K562 (cell line): ENCODE results near the gene RCC1. TPM values are rescaled to one million over a fixed set of nuclear protein-coding genes. Genes with fewer than 3 reads are reported as not detected.
A peak's percentile ranks its signal among the peaks of the same experiment; 100 is the strongest.

Experiments used
- C11orf30 ChIP-seq: fragments of 450-650 bp; IDR thresholded peaks from 2 replicates; pipeline ENCODE4 v1.6.1; 2016; ENCODE audit warnings: low read depth, mild to moderate bottlenecking
- CHD1 ChIP-seq: fragments of 200-600 bp; sonication (generic); IDR thresholded peaks from one replicate; pipeline ENCODE4 v1.6.1; 2012; ENCODE audit warnings: mild to moderate bottlenecking, moderate library complexity, low read length, inconsistent platforms
- FOXK2 ChIP-seq, 2 experiments: fragments of 450-650 bp; IDR thresholded peaks in 1 of 2; conservative IDR thresholded peaks in 1 of 2; 2 replicates each; pipeline ENCODE4 v1.6.1; 2016; ENCODE audit warnings: low read depth in 2 of 2, mild to moderate bottlenecking in 1 of 2
- HNRNPH1 ChIP-seq: fragments of 200-400 bp; formaldehyde crosslinking; optimal IDR thresholded peaks from 2 replicates; pipeline ENCODE3; 2017; ENCODE audit warnings: low read depth, mild to moderate bottlenecking, low read length, moderate library complexity
- HNRNPL ChIP-seq: fragments of 200-400 bp; formaldehyde crosslinking; IDR thresholded peaks from 2 replicates; pipeline ENCODE4 v1.6.1; 2017; ENCODE audit warnings: low read depth, mild to moderate bottlenecking, low read length
- HSF4 ChIP-seq: fragments of 250-450 bp; sonication (Bioruptor Pico); IDR thresholded peaks from 2 replicates; pipeline ENCODE4 v2.1.2; 2022; ENCODE audit warnings: mild to moderate bottlenecking, moderate library complexity, borderline replicate concordance
- KLF16 ChIP-seq: IDR thresholded peaks from 2 replicates; pipeline ENCODE4 v1.6.1; 2016; ENCODE audit warnings: antibody characterized with exemption
- LEF1 ChIP-seq: fragments of 450-650 bp; IDR thresholded peaks from 2 replicates; pipeline ENCODE4 v1.6.1; 2016; ENCODE audit warnings: mild to moderate bottlenecking
- MLLT1 ChIP-seq, 2 experiments: fragments of 450-650 bp; IDR thresholded peaks; 2 replicates each; pipeline ENCODE4 v1.6.1; 2016
- MYC ChIP-seq, 2 experiments: fragments of 250-450 bp in 1 of 2; sonication (Bioruptor Pico) in 1 of 2; IDR thresholded peaks; 2 replicates each; pipeline versions ENCODE4 v1.5.1 to v1.6.1; 2012 to 2021; ENCODE audit warnings: low read depth in 2 of 2, borderline replicate concordance in 1 of 2, improper control_type of control experiment in 1 of 2, low read length in 1 of 2, mild to moderate bottlenecking in 1 of 2, moderate library complexity in 1 of 2
- MYNN ChIP-seq, 2 experiments: sonication (generic); formaldehyde crosslinking in 1 of 2; IDR thresholded peaks; 2 replicates each; pipeline versions ENCODE4 v1.5.0 to v1.6.1; 2016 to 2020; ENCODE audit warnings: antibody characterized with exemption in 1 of 2, missing genetic modification reagents in 1 of 2
- PHB2 ChIP-seq: fragments of 450-650 bp; IDR thresholded peaks from 2 replicates; pipeline ENCODE4 v1.6.1; 2017; ENCODE audit warnings: low read depth
- POLR2AphosphoS2 ChIP-seq: IDR thresholded peaks from 2 replicates; pipeline ENCODE4 v1.6.1; 2012; ENCODE audit warnings: low read length, improper control_type of control experiment
- POLR2B ChIP-seq: fragments of 450-650 bp; IDR thresholded peaks from 2 replicates; pipeline ENCODE4 v1.6.1; 2018; ENCODE audit warnings: low read depth; ENCODE audit not compliant: partially characterized antibody
- RHOXF2B ChIP-seq: fragments of 250-450 bp; sonication (Bioruptor Pico); conservative IDR thresholded peaks from 2 replicates; pipeline ENCODE4 v1.5.1; 2021
- SIN3A ChIP-seq, 2 experiments: fragments of 150-350 bp in 1 of 2; IDR thresholded peaks; 2 replicates each; pipeline ENCODE4 v1.6.1; 2011 to 2016; ENCODE audit warnings: borderline replicate concordance in 2 of 2, low read depth in 2 of 2, low read length in 2 of 2, mild to moderate bottlenecking in 2 of 2, moderate library complexity in 2 of 2; ENCODE audit not compliant: control insufficient read depth in 1 of 2
- SMAD4 ChIP-seq: fragments of 250-450 bp; sonication (Bioruptor Pico); conservative IDR thresholded peaks from 2 replicates; pipeline ENCODE4 v1.8.0; 2021; ENCODE audit warnings: inconsistent platforms, mild to moderate bottlenecking, moderate library complexity
- TEAD4 ChIP-seq, 2 experiments: sonication (generic) in 1 of 2; formaldehyde crosslinking in 1 of 2; IDR thresholded peaks; 2 replicates each; pipeline versions ENCODE4 v1.6.1 to v1.8.0; 2012 to 2022; ENCODE audit warnings: borderline replicate concordance in 1 of 2, inconsistent platforms in 1 of 2, low read length in 1 of 2, mild to moderate bottlenecking in 1 of 2, missing genetic modification reagents in 1 of 2
- XRCC5 ChIP-seq: fragments of 200-400 bp; formaldehyde crosslinking; IDR thresholded peaks from 2 replicates; pipeline ENCODE4 v1.6.1; 2017; ENCODE audit warnings: low read depth, mild to moderate bottlenecking, low read length
- ZC3H4 ChIP-seq: sonication (generic); formaldehyde crosslinking; IDR thresholded peaks from 2 replicates; pipeline ENCODE4 v1.9.0; 2021; ENCODE audit warnings: missing genetic modification reagents, borderline replicate concordance
- ZNF41 ChIP-seq: fragments of 250-450 bp; sonication (Bioruptor Pico); conservative IDR thresholded peaks from 2 replicates; pipeline ENCODE4 v1.4.0; 2020; ENCODE audit warnings: mild to moderate bottlenecking
- ZNF830 ChIP-seq: fragments of 250-450 bp; sonication (Bioruptor Pico); IDR thresholded peaks from 2 replicates; pipeline ENCODE4 v1.5.0; 2021; ENCODE audit warnings: mild to moderate bottlenecking
- polyA plus RNA-seq, 8 experiments: library from polyadenylated mRNA; depleted of rRNA in 4 of 8; stranded (reverse) in 5 of 8; unstranded in 3 of 8; fragments of >200 nt; fragmentation: Nextera tagmentation in 2 of 8; fragmentation: Illumina TruSeq in 1 of 8; extraction: Ambion mirVana in 2 of 8; extraction: Trizol in 1 of 8; gene quantifications; 2 replicates each; pipeline versions ENCODE4 v1.2.1 to v1.2.3, GENCODE V29; 2011 to 2014; ENCODE audit warnings: inconsistent platforms in 1 of 8, missing spikeins in 1 of 8
- total RNA-seq, 7 experiments: library from RNA; depleted of rRNA in 6 of 7; stranded (reverse); fragments of >200 nt in 6 of 7; fragmentation: Illumina TruSeq in 2 of 7; extraction: Trizol in 2 of 7; gene quantifications; 2 replicates each; pipeline versions ENCODE4 v1.2.1 to v1.2.3, GENCODE V29; 2011 to 2021; ENCODE audit warnings: low replicate concordance in 1 of 7
- TF ChIP-seq, protein P1 (sequence below): fragments of 450-650 bp; formaldehyde crosslinking; IDR thresholded peaks from 2 replicates; pipeline ENCODE4 v1.4.0; 2020; ENCODE audit warnings: mild to moderate bottlenecking, moderate library complexity
- TF ChIP-seq, protein P2 (sequence below): sonication (generic); IDR thresholded peaks from 2 replicates; pipeline ENCODE4 v1.6.1; 2016

The RCC1 gene
- total and polyA plus RNA-seq, 9 of the 15 experiments (the other 6 are each of a cell fraction or from before 2014, with no cell fraction given) = 16.4 to 202 (median 107) TPM

GRCh38 chr1:28507646-28508434, 2.0 kb downstream of the RCC1 start (continued):
- peak; percentile 29; the same call in 1 of the 2 replicates for TF ChIP-seq XRCC5
- 0 out of 2 replicates have a peak, but pooled peaks have one; percentile 9 for TF ChIP-seq TEAD4 (IDR thresholded peaks at IDR 0.05; ENCODE audit: low read length)
- no peak for TF ChIP-seq TEAD4 (CRISPR knock-in tag; IDR thresholded peaks at IDR 0.05; ENCODE audit: borderline replicate concordance)
- peak; percentile 34 to 84 for TF ChIP-seq MLLT1 (IDR thresholded peaks at IDR 0.05)
- TF ChIP-seq ZC3H4 (CRISPR knock-in tag) = no peak
- peak; percentile 69 for TF ChIP-seq CHD1
- no peak for TF ChIP-seq HSF4 (CRISPR knock-in tag)
- TF ChIP-seq HNRNPL = 0 out of 2 replicates have a peak, but pooled peaks have one; percentile 5
- TF ChIP-seq RHOXF2B = no peak
- TF ChIP-seq LEF1 = no peak
- TF ChIP-seq MYNN (IDR thresholded peaks at IDR 0.05) = no peak
- TF ChIP-seq MYNN (CRISPR knock-in tag; IDR thresholded peaks at IDR 0.05) = no peak
- TF ChIP-seq, protein P1, sequence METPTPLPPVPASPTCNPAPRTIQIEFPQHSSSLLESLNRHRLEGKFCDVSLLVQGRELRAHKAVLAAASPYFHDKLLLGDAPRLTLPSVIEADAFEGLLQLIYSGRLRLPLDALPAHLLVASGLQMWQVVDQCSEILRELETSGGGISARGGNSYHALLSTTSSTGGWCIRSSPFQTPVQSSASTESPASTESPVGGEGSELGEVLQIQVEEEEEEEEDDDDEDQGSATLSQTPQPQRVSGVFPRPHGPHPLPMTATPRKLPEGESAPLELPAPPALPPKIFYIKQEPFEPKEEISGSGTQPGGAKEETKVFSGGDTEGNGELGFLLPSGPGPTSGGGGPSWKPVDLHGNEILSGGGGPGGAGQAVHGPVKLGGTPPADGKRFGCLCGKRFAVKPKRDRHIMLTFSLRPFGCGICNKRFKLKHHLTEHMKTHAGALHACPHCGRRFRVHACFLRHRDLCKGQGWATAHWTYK (CRISPR knock-in tag) = no peak
- TF ChIP-seq ZNF41 (CRISPR knock-in tag) = 0 out of 2 replicates have a peak, but pooled peaks have one; percentile 27
- TF ChIP-seq C11orf30 = peak; percentile 47; the same call in 1 of the 2 replicates
- TF ChIP-seq, protein P2, sequence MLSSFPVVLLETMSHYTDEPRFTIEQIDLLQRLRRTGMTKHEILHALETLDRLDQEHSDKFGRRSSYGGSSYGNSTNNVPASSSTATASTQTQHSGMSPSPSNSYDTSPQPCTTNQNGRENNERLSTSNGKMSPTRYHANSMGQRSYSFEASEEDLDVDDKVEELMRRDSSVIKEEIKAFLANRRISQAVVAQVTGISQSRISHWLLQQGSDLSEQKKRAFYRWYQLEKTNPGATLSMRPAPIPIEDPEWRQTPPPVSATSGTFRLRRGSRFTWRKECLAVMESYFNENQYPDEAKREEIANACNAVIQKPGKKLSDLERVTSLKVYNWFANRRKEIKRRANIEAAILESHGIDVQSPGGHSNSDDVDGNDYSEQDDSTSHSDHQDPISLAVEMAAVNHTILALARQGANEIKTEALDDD = 0 out of 2 replicates have a peak, but pooled peaks have one; percentile 1
- no peak for TF ChIP-seq KLF16
- TF ChIP-seq SMAD4 (CRISPR knock-in tag) = no peak
- TF ChIP-seq PHB2 = no peak
- TF ChIP-seq SIN3A (IDR thresholded peaks at IDR 0.05; ENCODE audit: borderline replicate concordance in 2 of 2, control insufficient read depth in 1 of 2, low read depth in 2 of 2, low read length in 2 of 2) = no peak; a peak in 2 of 4 replicates
- TF ChIP-seq POLR2AphosphoS2 = peak; percentile 7; the same call in 1 of the 2 replicates
- TF ChIP-seq HNRNPH1 = no peak
- no peak for TF ChIP-seq FOXK2 (conservative IDR thresholded peaks at IDR 0.05 in 1 of 2, IDR thresholded peaks at IDR 0.05 in 1 of 2; ENCODE audit: low read depth in 2 of 2)
- TF ChIP-seq ZNF830 (CRISPR knock-in tag) = no peak
- peak; percentile 45 for TF ChIP-seq POLR2B
- 0 out of 2 replicates have a peak, but pooled peaks have one; percentile 2 for TF ChIP-seq MYC (IDR thresholded peaks at IDR 0.05; ENCODE audit: low read depth, low read length)
- no peak for TF ChIP-seq MYC (CRISPR knock-in tag; IDR thresholded peaks at IDR 0.05; ENCODE audit: borderline replicate concordance, low read depth)
